PFSK-1 (cell line): Measurements from ENCODE around the gene PLEKHN1.

Experiments used
- FOXP2 ChIP-seq: optimal IDR thresholded peaks from 2 replicates; pipeline ENCODE3; 2011; ENCODE audit warnings: borderline replicate concordance, control low read depth, inconsistent platforms; ENCODE audit not compliant: insufficient read depth; ENCODE audit errors: extremely low read length, extremely low read depth
- POLR2AphosphoS5 ChIP-seq: IDR thresholded peaks from 2 replicates; pipeline ENCODE4 v1.6.1; 2012; ENCODE audit warnings: low read depth, mild to moderate bottlenecking, control low read depth, low read length, moderate library complexity
- SIN3A ChIP-seq: IDR thresholded peaks from 2 replicates; pipeline ENCODE4 v1.6.1; 2012; ENCODE audit warnings: mild to moderate bottlenecking, low read length, moderate library complexity, borderline replicate concordance; ENCODE audit not compliant: insufficient read depth
- TAF1 ChIP-seq: IDR thresholded peaks from 2 replicates; pipeline ENCODE4 v1.6.1; 2012; ENCODE audit warnings: low read length, control low read depth, borderline replicate concordance; ENCODE audit not compliant: insufficient read depth
- TF ChIP-seq, protein P1 (sequence below), 2 experiments: IDR thresholded peaks; 2 replicates each; pipeline versions ENCODE4 v1.6.1 to v1.8.0; 2011 to 2012; ENCODE audit warnings: low read depth in 2 of 2, low read length in 2 of 2, control low read depth in 1 of 2, inconsistent platforms in 1 of 2, mild to moderate bottlenecking in 1 of 2, moderate library complexity in 1 of 2; ENCODE audit not compliant: insufficient read depth in 1 of 2

The PLEKHN1 gene

DNA sequence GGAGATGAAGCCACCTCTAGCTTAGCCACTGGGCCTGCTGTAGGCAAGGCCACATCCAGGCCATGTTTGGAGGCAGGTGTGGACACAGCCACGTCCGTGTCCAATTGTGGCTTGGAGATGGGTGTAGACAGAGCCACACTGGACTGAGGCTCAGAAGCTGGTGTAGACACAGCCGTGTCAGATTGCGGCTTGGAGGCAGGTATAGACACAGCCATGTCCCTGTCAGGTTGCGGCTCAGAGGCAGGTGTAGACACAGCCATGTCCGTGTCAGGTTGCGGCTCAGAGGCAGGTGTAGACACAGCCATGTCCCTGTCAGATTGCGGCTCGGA is 13.4 kb downstream of the PLEKHN1 start:
- TF ChIP-seq, protein P1, sequence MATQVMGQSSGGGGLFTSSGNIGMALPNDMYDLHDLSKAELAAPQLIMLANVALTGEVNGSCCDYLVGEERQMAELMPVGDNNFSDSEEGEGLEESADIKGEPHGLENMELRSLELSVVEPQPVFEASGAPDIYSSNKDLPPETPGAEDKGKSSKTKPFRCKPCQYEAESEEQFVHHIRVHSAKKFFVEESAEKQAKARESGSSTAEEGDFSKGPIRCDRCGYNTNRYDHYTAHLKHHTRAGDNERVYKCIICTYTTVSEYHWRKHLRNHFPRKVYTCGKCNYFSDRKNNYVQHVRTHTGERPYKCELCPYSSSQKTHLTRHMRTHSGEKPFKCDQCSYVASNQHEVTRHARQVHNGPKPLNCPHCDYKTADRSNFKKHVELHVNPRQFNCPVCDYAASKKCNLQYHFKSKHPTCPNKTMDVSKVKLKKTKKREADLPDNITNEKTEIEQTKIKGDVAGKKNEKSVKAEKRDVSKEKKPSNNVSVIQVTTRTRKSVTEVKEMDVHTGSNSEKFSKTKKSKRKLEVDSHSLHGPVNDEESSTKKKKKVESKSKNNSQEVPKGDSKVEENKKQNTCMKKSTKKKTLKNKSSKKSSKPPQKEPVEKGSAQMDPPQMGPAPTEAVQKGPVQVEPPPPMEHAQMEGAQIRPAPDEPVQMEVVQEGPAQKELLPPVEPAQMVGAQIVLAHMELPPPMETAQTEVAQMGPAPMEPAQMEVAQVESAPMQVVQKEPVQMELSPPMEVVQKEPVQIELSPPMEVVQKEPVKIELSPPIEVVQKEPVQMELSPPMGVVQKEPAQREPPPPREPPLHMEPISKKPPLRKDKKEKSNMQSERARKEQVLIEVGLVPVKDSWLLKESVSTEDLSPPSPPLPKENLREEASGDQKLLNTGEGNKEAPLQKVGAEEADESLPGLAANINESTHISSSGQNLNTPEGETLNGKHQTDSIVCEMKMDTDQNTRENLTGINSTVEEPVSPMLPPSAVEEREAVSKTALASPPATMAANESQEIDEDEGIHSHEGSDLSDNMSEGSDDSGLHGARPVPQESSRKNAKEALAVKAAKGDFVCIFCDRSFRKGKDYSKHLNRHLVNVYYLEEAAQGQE (IDR thresholded peaks at IDR 0.05; ENCODE audit: insufficient read depth in 1 of 2, low read depth in 2 of 2, low read length in 2 of 2), result no peak
- TF ChIP-seq POLR2AphosphoS5 (no peak), TAF1 (no peak), FOXP2 (no peak), SIN3A (no peak)

GRCh38 chr1:980137-980571 is 13.9 kb downstream of the PLEKHN1 start:
- no peak for TF ChIP-seq FOXP2
- TF ChIP-seq POLR2AphosphoS5, result no peak
- TF ChIP-seq, protein P1 (IDR thresholded peaks at IDR 0.05; ENCODE audit: insufficient read depth in 1 of 2, low read depth in 2 of 2, low read length in 2 of 2), result no peak
- no peak for TF ChIP-seq TAF1
- no peak for TF ChIP-seq SIN3A

- TF ChIP-seq TAF1 (no peak), FOXP2 (no peak), SIN3A (no peak), POLR2AphosphoS5 (no peak)
- TF ChIP-seq, protein P1 (IDR thresholded peaks at IDR 0.05; ENCODE audit: insufficient read depth in 1 of 2, low read depth in 2 of 2, low read length in 2 of 2), result no peak
Observed at GRCh38 chr1:980602-981395, 14.5 kb downstream of the PLEKHN1 start.

DNA sequence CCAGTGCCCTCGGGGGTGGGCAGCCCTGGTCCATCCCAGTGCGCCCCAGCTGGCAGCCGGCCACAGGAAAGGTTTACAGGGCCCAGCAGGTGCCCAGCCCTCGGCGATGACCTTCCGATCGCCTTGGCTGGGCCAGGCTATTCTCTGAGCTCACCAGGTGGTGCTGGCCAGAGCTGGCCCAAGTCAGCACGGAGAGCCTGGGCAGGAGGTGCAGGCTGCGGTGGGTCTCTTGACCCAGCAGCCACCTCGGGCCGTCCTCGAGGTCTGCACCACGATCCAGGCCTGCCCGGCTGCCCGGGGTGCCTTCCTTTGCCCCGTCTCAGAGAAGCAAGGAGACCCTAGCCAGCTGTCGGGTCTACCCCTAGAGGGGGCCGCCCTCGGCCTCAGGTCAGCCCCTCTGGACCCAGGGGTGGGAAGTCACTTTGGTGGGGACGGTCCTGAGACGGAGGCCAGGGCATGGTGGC is 15.2 kb downstream of the PLEKHN1 start:
- TF ChIP-seq, protein P1 (IDR thresholded peaks at IDR 0.05; ENCODE audit: insufficient read depth in 1 of 2, low read depth in 2 of 2, low read length in 2 of 2), result no peak
- TF ChIP-seq TAF1 (no peak), FOXP2 (no peak), POLR2AphosphoS5 (no peak), SIN3A (no peak)
